ENCODE measurements around the gene HRH1. TPM values are rescaled to one million over a fixed set of nuclear protein-coding genes. Genes with fewer than 3 reads are reported as not detected.

Gene HRH1
- total RNA-seq, 1 experiment from 2014 or later, result 7.0 TPM

DNA sequence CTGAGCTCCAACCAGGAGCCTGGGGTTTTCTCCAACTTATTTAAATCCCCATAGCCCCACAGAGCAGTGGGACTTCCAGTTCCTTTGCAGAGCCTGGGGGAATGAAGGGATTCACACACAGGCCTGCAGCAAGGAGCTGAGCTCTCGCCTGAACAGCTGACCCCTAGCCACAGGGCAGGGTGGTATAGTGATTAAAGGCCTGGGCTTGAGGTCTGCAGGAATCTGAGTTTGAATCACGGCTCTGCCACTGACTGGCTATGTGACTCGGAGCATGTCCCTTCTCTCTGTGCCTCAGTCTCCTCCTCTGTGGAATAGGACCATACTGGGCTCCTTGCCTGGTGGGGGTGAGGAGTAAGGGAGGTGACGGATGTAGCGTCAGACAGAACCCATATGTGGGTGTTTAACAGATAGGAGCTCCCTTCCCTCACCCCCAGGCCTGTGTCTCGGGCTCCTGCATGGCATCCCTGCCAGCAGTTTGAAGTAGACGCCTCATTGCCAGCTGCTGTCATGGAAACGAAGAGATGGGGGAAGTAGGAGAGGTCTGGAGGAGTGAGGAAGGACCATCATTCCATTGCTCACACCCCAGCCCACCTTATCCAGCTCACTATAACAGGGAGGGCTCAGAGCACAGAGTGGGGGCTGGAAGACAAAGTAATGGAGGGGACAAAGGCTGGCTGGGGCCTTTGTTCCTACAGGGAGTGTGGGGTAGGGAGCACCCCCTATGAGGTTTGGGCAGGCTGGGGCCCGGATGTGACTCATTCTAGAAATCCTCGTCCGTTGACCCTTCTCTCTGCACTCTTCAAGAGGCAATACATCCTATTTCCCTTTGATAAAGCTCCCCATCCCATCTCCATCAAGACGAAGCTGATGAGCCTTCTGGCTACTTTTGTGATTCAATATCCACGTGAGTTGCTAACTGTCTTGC is 14.8 kb downstream of the HRH1 start (continued):
- TF ChIP-seq, protein P1, sequence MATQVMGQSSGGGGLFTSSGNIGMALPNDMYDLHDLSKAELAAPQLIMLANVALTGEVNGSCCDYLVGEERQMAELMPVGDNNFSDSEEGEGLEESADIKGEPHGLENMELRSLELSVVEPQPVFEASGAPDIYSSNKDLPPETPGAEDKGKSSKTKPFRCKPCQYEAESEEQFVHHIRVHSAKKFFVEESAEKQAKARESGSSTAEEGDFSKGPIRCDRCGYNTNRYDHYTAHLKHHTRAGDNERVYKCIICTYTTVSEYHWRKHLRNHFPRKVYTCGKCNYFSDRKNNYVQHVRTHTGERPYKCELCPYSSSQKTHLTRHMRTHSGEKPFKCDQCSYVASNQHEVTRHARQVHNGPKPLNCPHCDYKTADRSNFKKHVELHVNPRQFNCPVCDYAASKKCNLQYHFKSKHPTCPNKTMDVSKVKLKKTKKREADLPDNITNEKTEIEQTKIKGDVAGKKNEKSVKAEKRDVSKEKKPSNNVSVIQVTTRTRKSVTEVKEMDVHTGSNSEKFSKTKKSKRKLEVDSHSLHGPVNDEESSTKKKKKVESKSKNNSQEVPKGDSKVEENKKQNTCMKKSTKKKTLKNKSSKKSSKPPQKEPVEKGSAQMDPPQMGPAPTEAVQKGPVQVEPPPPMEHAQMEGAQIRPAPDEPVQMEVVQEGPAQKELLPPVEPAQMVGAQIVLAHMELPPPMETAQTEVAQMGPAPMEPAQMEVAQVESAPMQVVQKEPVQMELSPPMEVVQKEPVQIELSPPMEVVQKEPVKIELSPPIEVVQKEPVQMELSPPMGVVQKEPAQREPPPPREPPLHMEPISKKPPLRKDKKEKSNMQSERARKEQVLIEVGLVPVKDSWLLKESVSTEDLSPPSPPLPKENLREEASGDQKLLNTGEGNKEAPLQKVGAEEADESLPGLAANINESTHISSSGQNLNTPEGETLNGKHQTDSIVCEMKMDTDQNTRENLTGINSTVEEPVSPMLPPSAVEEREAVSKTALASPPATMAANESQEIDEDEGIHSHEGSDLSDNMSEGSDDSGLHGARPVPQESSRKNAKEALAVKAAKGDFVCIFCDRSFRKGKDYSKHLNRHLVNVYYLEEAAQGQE (IDR thresholded peaks at IDR 0.05; ENCODE audit: low read depth), result no peak
- TF ChIP-seq EGR1 (IDR thresholded peaks at IDR 0.05; ENCODE audit: low read depth) (no peak), POLR2A (IDR thresholded peaks at IDR 0.05; ENCODE audit: borderline replicate concordance, extremely low read depth, insufficient read depth, insufficient read length) (no peak), CBX3 (IDR thresholded peaks at IDR 0.05; ENCODE audit: low read depth) (no peak), EZH2 (IDR thresholded peaks at IDR 0.05) (no peak)
- TF ChIP-seq, protein P2, sequence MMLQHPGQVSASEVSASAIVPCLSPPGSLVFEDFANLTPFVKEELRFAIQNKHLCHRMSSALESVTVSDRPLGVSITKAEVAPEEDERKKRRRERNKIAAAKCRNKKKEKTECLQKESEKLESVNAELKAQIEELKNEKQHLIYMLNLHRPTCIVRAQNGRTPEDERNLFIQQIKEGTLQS (IDR thresholded peaks at IDR 0.05), result no peak

DNA sequence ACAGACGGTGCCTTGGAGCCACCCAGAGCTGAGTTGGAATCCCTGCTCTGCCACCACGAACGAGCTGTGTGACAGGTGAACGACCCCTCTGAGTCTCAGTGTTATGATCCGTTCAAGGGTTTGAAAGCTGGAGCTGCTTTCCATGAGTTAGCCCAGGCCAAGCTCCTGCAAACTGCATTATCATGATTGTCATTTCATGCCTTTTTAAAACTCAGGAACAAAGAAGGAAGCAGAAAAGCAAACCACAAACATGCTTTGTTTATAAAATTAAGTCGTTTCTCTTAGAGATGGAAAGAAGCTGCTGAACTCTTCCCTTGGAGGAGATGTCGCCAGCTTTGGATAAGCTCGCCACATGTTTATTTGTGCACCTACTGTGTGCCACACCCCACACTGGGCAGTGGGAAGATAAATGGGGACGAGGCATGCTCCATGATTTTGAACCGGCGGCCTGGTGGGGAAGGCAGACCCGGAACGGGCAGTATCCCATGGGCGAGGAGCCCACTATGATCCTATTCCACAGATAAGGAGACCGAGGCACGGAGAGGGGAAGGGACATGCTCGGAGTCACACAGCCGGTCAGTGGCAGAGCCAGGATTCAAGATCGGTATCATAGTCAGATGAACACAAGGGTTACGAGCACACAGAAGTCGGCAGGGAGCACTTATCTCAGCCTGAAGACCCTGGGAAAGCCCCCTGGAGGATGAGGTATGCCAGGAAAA is 15.9 kb downstream of the HRH1 start:
- no peaks in the 10 kb centered on the region for H4K20me1 ChIP-seq (ENCODE audit: insufficient read depth)
- DNase-seq (ENCODE audit: low read depth, low spot score), result no peak
- ChIA-PET POLR2A (no interaction called here), RAD21 (ENCODE audit: low non-redundant PET in 1 of 2, low total read pairs in 2 of 2, uncharacterized antibody in 2 of 2, unreplicated experiment in 2 of 2) (no interaction called here), CTCF (no interaction called here)
- no peaks in the 10 kb centered on the region for H3K9me2 ChIP-seq (ENCODE audit: insufficient read depth)
- peaks cover 0 to 10% of the 10 kb centered on the region in 2 experiments; a peak in 1 of 4 replicates for H3K4me1 ChIP-seq (ENCODE audit: control insufficient read depth in 1 of 2, insufficient read depth in 2 of 2, low read length in 2 of 2)
- no peak overlapping the region for H3K9ac ChIP-seq (ENCODE audit: low read length)
- H3K4me3 ChIP-seq (replicated peaks in 1 of 2; ENCODE audit: low read depth in 1 of 2, low read length in 2 of 2), result no peak overlapping the region
- no peak overlapping the region for H2AFZ ChIP-seq (ENCODE audit: low read depth, low read length, poor library complexity, severe bottlenecking)
- H3K27ac ChIP-seq (ENCODE audit: low read depth, low read length), result no peak overlapping the region
- H3K36me3 ChIP-seq (ENCODE audit: control insufficient read depth in 1 of 2, insufficient read depth in 2 of 2, low read length in 2 of 2), result no peaks in the 10 kb centered on the region
- intact Hi-C loops (cut with micrococcal nuclease), result no loop called here
- no peak overlapping the region for H3K4me2 ChIP-seq (ENCODE audit: low read length)
- no peaks in the 10 kb centered on the region for H3K27me3 ChIP-seq (ENCODE audit: insufficient read depth, low read length)
- no TSS peak for BruUV-seq (replicated peaks)
- no peak for ATAC-seq
- TF ChIP-seq, protein P3, sequence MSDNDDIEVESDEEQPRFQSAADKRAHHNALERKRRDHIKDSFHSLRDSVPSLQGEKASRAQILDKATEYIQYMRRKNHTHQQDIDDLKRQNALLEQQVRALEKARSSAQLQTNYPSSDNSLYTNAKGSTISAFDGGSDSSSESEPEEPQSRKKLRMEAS (IDR thresholded peaks at IDR 0.05), result no peak
- TF ChIP-seq, protein P1 (IDR thresholded peaks at IDR 0.05; ENCODE audit: low read depth), result no peak
- TF ChIP-seq RAD21 (IDR thresholded peaks at IDR 0.05; ENCODE audit: low read depth) (no peak), SIN3A (IDR thresholded peaks at IDR 0.05; ENCODE audit: low read depth) (no peak), SP1 (IDR thresholded peaks at IDR 0.05; ENCODE audit: low read depth) (no peak), ZNF274 (IDR thresholded peaks at IDR 0.05; ENCODE audit: low read depth, low read length) (no peak), EGR1 (IDR thresholded peaks at IDR 0.05; ENCODE audit: low read depth) (no peak), ZFX (IDR thresholded peaks at IDR 0.05) (no peak), CEBPB (IDR thresholded peaks at IDR 0.05; ENCODE audit: low read depth) (no peak), ELF1 (IDR thresholded peaks at IDR 0.05; ENCODE audit: borderline replicate concordance, low read depth) (no peak), EZH2phosphoT487 (IDR thresholded peaks at IDR 0.05; ENCODE audit: borderline replicate concordance) (no peak), YY1 (IDR thresholded peaks at IDR 0.05; ENCODE audit: extremely low read depth, insufficient replicate concordance, low read depth, low read length) (no peak)
- TF ChIP-seq, protein P2 (IDR thresholded peaks at IDR 0.05), result no peak
- H3K9me3 ChIP-seq (ENCODE audit: control insufficient read depth in 1 of 2, insufficient read depth in 1 of 2, low read depth in 1 of 2, low read length in 2 of 2), result no peaks in the 10 kb centered on the region
- no peaks in the 10 kb centered on the region for H3K79me2 ChIP-seq (ENCODE audit: insufficient read depth, low read length)

All from HCT116 (cell line).